ENCODE results near the gene THSD7A. TPM values are rescaled to one million over a fixed set of nuclear protein-coding genes. Genes with fewer than 3 reads are reported as not detected.

The THSD7A gene
- total and polyA plus RNA-seq, 9 of the 15 experiments (the other 6 are each of a cell fraction or from before 2014, with no cell fraction given): 0.01 to 0.02 TPM; not detected in 7

- no peak for TF ChIP-seq ZNF511 (CRISPR knock-in tag; IDR thresholded peaks at IDR 0.05)
- no peak for TF ChIP-seq HDAC1 (IDR thresholded peaks at IDR 0.05)
- no peak for TF ChIP-seq ZEB2 (IDR thresholded peaks at IDR 0.05)
- no peak for TF ChIP-seq MAFF (IDR thresholded peaks at IDR 0.05; ENCODE audit: low read length)
- no peak for TF ChIP-seq HNRNPLL (IDR thresholded peaks at IDR 0.05; ENCODE audit: low read depth, low read length, poor library complexity, severe bottlenecking)
- TF ChIP-seq ZNF699 (CRISPR knock-in tag; IDR thresholded peaks at IDR 0.05; ENCODE audit: insufficient replicate concordance): no peak
- TF ChIP-seq ILF3 (IDR thresholded peaks at IDR 0.05; ENCODE audit: borderline replicate concordance): no peak
- TF ChIP-seq PYGO2 (tag; IDR thresholded peaks at IDR 0.05): no peak
- no peak for TF ChIP-seq PRDM10 (IDR thresholded peaks at IDR 0.05; ENCODE audit: partially characterized antibody)
- TF ChIP-seq ZNF212 (CRISPR knock-in tag; IDR thresholded peaks at IDR 0.05): no peak
- no peak for TF ChIP-seq UBTF (IDR thresholded peaks at IDR 0.05; ENCODE audit: borderline replicate concordance in 1 of 2, low read depth in 2 of 2, low read length in 2 of 2)
Measured at GRCh38 chr7:11416641-11417458, 415.1 kb downstream of the THSD7A start (continued).
